NB4 (cell line): ENCODE data around the gene MYEOV.

ENCODE experiments used
- CTCF ChIP-seq: IDR thresholded peaks from one replicate; pipeline ENCODE4 v1.5.1; 2012; ENCODE audit warnings: low read depth, low read length
- MYC ChIP-seq: IDR thresholded peaks from 2 replicates; pipeline ENCODE4 v1.6.1; 2011; ENCODE audit warnings: low read depth, low read length
- POLR2A ChIP-seq: IDR thresholded peaks from 2 replicates; pipeline ENCODE4 v1.6.1; 2011; ENCODE audit warnings: mild to moderate bottlenecking; ENCODE audit not compliant: insufficient read length; ENCODE audit errors: extremely low read depth
- TF ChIP-seq, protein P1 (sequence below): IDR thresholded peaks from 2 replicates; pipeline ENCODE4 v1.6.1; 2011; ENCODE audit warnings: low read depth, low read length

GRCh38 chr11:69290806-69291205 lies 3.1 kb upstream of the MYEOV start:
- TF ChIP-seq CTCF, result no peak
- TF ChIP-seq POLR2A, result no peak
- TF ChIP-seq, protein P1, sequence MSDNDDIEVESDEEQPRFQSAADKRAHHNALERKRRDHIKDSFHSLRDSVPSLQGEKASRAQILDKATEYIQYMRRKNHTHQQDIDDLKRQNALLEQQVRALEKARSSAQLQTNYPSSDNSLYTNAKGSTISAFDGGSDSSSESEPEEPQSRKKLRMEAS, result no peak
- TF ChIP-seq MYC, result no peak
